NCI-H1105 (cell line): ENCODE results near the gene MS4A15.

Experiments used
- DNase-seq: peaks from one replicate; lab custom pipeline; 2025; lab: John Stamatoyannopoulos, UW

Gene MS4A15

GRCh38 chr11:60777572-60777971 is 20.9 kb downstream of the MS4A15 start:
- DNase-seq, result no peak

- no peak for DNase-seq
These were observed 23.4 kb downstream of the MS4A15 start for GRCh38 chr11:60780065-60780464.

GRCh38 chr11:60780774-60781173 is 24.1 kb downstream of the MS4A15 start:
- DNase-seq, result no peak

- no peak for DNase-seq
These were observed 24.8 kb downstream of the MS4A15 start for GRCh38 chr11:60781286-60781980.

GRCh38 chr11:60781981-60782316 is 25.3 kb downstream of the MS4A15 start:
- DNase-seq, result no peak

GRCh38 chr11:60782393-60783140 is 25.9 kb downstream of the MS4A15 start:
- no peak for DNase-seq

- DNase-seq, result no peak
These were observed 26.4 kb downstream of the MS4A15 start for GRCh38 chr11:60783141-60783484.

GRCh38 chr11:60783911-60784310 is 27.2 kb downstream of the MS4A15 start:
- no peak for DNase-seq

GRCh38 chr11:60785136-60785535 is 28.5 kb downstream of the MS4A15 start, which contains the start of gene MS4A10:
Gene MS4A10, plus strand, starts transcription at chr11:60785333. Its CDS starts 5,003 bp downstream, at chr11:60790336.
- DNase-seq, result no peak

- DNase-seq, result no peak
These were observed 29.2 kb downstream of the MS4A15 start for GRCh38 chr11:60785806-60786361.

GRCh38 chr11:60786811-60787567 is 30.3 kb downstream of the MS4A15 start:
- no peak for DNase-seq

GRCh38 chr11:60788401-60789125 is 31.9 kb downstream of the MS4A15 start:
- no peak for DNase-seq

- DNase-seq, result no peak
These were observed 34.1 kb downstream of the MS4A15 start for GRCh38 chr11:60790726-60791125.

- DNase-seq, result no peak
These were observed 34.7 kb downstream of the MS4A15 start for GRCh38 chr11:60791153-60791933.

GRCh38 chr11:60792521-60792920 is 35.9 kb downstream of the MS4A15 start:
- no peak for DNase-seq

- no peak for DNase-seq
These were observed 38.6 kb downstream of the MS4A15 start for GRCh38 chr11:60795291-60795690.

GRCh38 chr11:60797846-60798630 is 41.4 kb downstream of the MS4A15 start:
- no peak for DNase-seq

GRCh38 chr11:60798631-60799030 is 42.0 kb downstream of the MS4A15 start:
- no peak for DNase-seq

- no peak for DNase-seq
These were observed 44.5 kb downstream of the MS4A15 start for GRCh38 chr11:60801194-60801593.

- no peak for DNase-seq
These were observed 46.7 kb downstream of the MS4A15 start for GRCh38 chr11:60803273-60803936.
